Kidney glomerular epithelial cell (primary cell): ENCODE results near the gene CEP350.
"Not testable (repeated sequence)": the region's sequence is repeated elsewhere in the genome, so short reads cannot be mapped to it uniquely, and the experiment has no call there.

ENCODE experiments used
- DNase-seq: peaks from one replicate; lab custom pipeline; 2025; lab: John Stamatoyannopoulos, UW

CEP350 gene

DNA sequence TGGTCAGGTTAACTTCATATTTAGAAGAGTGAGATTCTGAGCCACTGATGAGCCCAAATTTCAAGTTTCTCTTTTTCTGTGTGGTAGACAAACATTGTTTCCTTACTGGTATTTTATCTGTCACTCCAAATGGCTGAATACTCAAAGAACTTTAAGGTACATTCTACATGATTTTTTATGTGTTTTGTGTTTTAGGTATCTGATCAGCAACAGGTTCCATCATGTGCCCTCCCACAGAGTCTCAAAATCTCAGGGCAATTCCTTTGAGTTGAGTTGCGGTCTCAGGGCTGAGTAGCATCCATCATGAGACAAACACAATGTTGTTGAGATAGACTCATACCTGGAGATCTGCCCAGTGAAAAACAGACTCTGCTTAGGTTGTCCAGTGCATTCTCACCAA is 14.7 kb upstream of the CEP350 start:
- DNase-seq: no peak

DNA sequence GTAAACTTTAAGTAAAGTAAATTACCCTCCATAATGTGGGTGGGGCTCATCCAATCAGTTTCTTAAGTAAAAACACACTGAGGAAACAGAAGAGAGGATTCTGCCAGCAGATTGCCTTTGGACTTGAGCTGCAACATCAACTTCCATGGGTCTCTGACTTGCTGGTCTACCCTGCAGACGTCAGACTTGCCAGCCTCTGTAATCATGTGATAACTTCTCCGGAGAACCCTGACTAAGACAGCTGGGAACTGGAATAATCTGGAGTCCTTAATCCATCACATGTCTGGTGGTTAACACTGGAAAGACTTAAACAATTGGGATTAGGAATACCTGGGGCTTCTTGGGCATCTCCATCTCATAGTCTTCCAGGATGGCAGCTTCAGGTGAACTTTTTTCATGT is 13.2 kb upstream of the CEP350 start:
- DNase-seq: no peak

DNA sequence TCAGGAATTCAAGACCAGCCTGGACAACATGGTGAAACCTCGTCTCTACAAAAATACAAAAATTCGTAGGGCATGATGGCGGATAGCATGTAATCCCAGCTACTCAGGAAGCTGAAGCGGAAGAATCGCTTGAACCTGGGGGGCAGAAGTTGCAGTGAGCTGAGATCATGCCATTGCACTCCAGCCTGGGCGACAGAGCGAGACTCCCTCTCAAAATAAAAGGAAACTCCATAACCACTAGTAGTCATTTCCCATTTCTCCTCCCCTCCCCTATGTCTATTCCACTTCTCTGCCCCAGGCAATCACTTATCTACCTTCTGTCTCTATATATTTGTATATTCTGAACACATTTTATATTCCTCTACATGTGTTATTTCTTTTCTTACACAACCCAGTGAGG is 4.0 kb upstream of the CEP350 start:
- no peak for DNase-seq

DNA sequence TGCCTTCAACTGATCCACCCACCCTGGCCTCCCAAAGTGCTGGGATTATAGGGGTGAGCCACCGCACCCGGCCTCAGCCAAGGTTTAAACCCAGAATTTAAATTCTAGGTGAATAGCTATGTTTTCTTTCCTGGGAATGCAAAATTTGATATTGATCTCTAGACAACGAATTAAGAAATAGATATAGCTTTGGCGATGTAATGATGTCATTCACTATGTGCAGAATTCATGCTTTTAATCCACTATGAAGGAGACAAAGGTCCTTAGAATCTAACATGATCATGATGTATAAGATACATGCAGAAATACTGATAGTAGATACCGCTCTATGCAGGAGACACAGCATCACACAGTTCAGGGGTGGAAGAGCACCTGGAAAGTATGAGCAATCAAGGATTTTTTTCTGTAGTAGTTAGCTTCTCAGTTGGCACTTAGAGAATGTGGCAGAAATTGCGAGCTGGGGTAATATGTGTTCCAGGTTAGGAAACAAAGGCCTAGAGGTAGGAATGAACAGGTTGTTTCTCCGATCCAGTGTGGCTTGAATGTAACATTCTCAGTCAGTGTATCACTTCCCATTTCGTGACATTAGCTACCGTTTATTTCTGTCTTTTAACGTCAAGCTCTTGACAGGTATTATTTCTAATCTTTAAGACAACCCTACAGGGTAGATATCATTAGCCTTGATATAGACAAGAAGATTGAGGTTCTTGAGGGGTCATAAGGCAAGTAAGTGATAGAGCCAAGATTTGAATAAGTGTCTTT is 3.0 kb upstream of the CEP350 start:
- no peak for DNase-seq

DNA sequence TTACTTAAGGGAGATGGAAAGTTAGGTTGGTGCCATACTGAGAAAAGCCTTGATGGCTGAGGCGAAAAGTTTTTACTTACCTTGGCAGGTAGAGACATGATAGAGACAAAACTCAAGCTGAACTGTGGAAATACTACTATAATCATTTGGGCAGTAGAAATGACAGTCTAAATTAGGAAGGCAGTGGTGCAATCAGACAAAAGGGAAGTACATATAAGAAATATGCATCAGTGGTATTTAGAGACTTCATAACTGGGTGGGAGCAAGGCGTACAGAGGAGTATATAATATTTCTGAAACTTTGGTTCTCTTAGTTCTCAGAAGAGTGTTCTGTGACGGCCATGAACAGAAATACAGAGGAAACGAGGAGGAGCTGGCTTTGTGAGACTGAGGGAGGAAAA is 2.4 kb upstream of the CEP350 start:
- no peak for DNase-seq

DNA sequence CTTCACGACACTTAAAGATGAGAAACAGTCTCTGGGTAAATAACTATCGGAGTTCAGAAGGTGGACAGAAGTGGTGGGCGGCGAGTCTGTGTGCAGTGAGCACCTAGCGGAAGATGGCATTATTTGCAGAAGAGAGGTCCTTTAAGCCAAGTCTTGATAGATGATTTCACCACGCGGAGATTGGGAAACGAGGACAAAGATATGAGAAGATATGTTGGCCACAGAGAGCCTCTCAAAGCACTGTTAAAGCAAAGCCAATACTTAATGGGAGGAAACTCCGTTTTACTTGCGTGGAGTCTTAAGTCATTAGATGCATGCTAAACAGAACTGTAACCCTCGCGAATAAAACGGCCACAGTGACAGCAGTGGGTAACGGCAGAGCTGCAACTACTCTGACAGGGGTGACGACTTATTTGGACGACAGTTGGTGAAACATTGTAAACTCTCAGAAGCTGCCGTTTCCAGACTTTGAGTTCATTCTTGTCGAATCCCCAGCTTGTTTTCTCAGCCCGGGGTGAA is 577 bp upstream of the CEP350 start:
- DNase-seq: peak; percentile 74

DNA sequence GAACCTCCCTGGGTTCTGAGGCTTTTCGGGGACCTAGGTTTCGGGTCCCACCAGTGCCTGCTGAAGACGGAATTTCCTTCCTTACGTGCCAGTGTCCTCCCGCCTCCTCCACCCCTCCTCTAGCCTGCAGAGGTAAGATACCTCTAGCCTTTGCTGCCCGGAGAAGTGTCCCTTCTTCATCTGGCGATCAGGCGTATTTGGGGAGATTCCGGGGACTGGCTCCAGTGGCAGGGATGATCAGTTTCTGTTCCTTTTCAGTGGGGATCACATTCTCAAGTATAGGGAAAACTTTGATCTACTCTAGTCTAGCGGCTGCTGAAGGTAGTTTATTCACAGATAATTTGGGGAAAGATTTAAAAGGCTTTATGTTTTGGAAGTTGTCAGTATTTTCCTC is 674 bp downstream of the CEP350 start:
- peak; percentile 19 for DNase-seq

DNA sequence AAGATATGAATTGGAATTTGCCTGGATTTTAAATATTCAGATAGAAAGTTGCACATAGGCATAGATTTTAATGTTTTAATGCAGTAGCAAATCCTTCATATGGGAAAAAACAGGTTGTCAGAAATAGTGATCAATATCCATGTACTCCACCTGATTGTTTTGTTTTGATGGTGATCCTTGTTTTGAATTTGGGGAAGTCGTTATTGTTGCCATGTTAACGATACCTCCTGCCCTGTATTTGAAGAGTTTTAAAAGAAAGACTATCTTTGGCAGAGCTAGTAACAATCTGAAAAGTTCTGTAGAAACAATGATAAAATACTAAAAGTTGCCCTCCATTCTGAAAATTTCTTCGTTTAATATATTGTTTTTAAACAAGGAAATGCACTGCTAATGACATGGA is 1.1 kb downstream of the CEP350 start:
- no peak for DNase-seq

DNA sequence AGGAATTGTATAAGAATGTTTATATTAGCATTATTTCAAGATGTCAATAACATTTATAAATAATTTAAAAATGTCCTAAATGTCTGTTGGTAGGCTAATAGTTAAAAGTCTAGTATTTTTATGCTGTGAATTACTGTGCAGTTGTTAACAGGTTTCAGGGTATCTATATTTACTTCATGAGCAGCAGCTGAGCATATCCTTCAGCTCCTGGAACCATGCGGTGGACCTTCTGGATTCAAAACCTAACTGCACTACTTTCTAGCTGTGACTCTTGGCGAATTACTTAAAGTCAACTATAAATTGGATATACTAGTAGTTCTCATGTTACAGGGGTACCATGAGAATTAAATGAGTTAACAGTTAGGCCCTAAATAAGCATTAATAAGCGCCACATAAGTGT is 3.7 kb downstream of the CEP350 start:
- no peak for DNase-seq

DNA sequence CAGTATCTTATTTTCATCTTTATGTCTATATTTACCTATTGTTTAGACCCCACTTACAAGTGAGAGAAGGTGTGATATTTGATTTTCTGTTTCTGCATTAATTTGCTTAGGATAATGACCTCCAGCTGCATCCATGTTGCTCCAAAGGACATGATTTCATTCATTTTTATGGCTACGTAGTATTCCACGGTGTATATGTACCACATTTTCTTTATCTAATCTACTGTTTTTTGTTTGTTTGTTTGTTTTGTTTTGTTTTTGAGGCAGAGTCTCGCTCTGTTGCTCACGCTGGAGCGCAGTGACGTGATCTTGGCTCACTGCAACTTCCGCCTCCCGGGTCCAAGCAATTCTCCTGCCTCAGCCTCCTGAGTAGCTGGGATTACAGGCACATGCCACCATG is 7.6 kb downstream of the CEP350 start:
- not testable (repeated sequence) for DNase-seq

DNA sequence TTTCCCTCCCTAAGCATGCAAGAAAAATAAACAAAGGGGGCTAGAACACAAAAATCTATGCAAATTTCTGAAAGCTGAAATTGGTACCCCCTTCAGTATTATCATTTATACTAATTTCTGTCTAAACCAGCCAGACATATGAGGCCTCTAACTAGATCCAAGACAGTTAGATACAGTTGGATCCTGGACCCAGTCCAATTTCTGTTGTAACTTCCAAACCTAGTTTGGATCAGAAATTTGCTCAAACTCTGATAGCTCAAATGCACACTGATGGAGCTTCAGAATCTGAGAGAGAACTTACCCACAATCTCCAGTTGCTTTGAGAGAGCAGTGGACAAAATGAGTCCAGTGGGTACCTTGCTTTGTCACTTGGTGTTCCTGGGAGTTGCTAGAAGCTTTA is 11.9 kb downstream of the CEP350 start:
- no peak for DNase-seq

DNA sequence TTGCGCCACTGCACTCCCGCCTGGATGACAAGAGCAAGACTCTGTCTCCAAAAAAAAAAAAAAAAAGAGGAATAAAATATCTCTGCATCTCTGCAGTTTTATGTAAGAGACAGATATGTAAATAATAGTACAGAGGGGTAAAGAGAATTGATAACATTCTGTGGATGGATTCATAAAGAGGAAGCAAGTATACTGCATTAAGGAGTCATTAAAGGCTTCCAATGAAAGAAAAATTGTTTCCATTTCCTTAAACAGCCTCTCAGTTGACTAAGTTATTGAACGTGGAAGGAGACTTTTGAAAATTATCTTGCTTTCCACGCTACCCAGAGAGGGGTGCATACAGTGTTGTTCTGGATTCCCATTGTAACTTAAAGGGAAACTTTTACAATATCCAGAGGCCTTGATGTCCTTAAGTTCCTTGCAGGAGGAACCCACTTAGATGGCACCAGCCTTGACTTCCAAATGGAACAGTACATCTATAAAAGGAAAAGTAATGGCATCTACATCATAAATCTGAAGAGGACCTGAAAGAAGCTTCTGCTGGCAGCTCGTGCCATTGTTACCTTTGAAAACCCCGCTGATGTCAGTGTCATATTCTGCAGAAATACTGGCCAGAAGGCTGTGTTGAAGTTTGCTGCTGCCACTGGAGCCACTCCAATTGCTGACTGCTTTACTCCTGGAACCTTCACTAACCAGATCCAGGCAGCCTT is 13.8 kb downstream of the CEP350 start:
- no peak for DNase-seq

DNA sequence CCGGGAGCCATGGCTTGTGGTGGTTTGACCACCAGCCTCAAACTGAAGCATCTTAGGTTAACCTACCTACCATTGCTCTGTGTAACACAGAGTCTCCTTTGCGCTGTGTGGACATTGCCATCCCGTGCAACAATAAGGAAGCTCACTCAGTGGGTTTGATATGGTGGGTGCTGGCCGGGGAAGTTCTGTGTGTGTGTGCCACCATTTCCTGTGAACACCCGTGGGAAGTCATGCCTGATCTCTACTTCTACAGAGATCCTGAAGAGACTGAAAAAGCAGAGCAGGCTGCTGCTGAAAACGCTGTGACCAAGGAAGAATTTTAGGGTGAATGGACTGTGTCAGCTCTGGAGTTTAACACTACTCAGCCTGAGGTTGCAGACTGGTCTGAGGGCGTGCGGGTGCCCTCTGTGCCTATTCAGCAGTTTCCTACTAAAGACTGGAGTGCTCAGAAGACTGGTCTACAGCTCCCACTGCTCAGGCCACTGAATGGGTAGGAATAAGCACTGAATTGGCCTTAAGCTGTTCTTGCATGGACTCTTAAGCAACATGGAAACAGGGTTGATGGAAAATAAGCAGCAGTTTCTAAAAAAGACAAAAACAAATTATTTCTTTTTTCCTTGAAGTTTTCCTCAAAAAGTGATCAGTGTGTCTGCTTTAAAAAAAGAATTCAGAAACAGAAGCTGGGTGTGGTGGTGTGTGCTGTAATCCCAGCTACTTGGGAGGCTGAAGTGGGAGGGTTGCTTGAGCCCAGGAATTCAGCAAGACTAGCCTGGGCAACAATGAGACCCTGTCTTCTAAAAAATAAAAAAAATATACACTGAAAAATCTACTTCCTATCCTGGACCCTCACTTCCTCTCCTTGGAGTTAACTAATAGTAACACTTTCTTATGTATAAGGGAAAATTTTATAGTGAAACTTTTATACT is 14.6 kb downstream of the CEP350 start:
- no peak for DNase-seq

DNA sequence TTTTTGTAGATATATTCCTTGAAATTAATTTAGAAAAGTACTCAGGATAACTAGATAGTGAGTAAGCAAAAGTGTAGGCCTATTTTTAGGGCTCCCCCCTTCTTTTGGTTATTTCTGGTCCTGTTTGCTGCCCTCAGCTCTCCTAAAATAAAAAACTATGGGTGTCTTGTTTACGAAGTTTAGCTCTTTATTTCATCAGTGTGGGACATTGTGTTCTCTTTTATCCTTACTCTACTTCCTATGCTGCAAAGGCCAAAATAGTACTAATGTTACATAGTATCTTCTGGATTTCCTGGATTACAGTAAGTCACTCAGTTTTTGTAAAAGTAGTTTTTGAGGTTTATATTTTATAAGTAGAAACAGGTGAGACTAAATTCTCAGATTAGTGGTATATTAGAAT is 15.4 kb downstream of the CEP350 start:
- no peak for DNase-seq

DNA sequence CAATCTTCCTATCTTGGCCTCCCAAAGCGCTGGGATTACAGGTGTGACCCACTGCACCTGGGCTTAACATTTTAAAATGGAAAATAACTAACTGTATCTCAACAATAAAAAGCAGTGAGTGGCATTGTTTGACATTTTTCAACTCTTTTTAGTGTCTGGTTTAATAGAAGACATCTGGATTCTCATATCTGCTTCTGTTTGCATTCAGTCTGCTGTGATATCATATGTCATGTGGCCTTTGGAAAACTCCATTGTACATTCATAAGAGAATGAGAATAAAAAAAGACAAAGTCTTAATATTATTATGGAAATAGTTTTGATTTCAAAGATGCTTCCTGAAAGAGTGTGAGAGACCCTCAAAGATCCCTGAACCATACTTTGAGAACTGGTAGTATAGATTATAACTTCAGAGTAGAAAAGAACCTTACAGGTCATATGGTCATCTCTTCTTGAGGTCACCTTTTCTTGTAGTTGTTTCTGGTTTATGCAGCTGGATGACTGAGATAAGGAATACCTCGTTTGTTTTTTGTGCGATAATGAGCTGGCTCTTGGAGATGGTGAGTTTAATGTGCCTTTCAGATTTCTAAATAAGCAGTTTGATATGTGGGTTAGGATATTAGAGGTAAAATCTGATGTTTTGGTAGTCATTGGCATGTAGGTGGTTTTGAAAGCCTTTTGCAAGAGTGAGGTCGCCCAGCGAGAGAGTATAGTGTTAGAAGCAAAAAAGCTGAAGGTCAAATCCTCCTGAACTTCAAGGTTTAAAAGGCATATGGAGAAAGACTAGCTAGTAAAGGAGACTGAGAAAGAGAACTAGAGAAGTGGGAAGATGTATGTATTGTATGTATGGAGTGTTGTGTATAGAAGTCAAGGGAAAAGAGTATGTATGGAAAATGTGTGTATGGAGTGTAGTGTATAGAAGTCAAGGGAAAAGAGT is 17.2 kb downstream of the CEP350 start:
- no peak for DNase-seq

DNA sequence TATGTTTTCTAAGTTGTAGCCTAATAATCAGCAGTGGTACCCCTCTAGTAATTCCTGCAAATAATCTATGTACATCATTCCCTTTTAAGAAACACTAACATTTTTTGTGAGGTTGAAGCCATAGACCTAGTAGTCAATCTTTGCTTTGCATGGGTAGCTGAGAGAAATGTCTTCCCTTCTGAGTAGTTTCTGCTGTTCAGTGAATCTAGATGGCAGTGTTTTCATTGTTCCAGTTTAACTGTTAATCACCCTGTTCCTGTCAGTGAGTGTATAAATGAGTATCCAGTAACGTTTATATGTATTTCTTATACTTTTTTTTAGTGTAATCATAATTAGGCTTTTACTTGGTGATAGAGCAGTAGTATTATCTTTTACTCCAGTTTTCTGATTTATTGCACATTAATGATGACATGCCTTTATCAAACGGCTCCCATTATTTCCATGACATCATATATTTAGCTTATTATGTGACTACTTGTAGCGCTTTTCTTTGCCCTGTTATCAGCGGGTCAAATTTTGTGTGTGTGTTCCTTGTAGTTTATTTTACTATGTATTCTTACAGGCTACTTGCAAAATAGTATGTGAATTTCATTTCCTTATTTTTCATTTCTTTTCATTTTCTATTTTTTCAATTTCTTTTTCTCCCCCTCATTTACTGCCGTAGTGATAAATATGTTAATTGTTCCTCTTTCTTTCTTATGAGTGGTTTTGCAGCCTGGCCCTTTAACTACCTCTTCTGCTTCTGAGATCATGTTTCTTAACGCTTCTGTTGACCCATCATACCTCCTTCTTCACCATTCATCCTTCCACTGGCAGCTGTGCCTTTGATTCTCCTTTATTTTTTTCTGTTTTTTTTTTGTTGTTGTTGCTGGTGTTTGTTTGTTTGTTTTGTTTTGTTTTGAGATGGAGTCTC is 18.8 kb downstream of the CEP350 start:
- DNase-seq: peak; percentile 72

DNA sequence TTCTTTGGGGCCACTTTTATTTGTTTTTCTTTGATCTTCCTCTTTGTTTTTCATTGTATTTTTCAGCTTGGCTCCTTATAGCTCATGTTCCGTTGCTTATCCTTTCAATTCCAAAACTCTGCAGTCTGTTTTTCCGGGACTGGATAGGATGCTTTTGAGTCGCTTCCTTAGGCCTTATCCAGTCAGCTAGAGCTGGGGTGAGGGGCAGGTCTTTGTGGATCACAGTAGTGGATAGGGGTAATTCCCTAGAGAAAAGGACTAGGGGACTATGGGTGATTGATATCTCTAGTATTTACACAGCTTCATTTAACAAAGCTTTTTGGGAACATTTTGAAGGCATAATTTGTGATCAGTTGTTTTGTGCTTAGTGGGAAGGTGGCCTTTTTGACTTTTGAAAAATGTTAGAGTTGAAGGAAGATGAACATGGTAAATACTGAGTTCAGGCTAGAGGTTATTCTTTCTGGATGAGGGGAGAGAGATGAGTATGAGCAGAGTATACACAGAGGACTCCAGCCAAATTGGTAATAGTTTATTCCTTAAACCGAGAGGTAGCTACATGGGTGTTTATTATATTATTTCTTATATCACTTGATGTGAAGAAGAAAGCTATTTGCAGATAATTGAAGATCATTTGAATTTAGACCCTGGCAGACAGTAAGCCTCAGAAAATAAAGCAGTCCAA is 22.5 kb downstream of the CEP350 start:
- DNase-seq: no peak

DNA sequence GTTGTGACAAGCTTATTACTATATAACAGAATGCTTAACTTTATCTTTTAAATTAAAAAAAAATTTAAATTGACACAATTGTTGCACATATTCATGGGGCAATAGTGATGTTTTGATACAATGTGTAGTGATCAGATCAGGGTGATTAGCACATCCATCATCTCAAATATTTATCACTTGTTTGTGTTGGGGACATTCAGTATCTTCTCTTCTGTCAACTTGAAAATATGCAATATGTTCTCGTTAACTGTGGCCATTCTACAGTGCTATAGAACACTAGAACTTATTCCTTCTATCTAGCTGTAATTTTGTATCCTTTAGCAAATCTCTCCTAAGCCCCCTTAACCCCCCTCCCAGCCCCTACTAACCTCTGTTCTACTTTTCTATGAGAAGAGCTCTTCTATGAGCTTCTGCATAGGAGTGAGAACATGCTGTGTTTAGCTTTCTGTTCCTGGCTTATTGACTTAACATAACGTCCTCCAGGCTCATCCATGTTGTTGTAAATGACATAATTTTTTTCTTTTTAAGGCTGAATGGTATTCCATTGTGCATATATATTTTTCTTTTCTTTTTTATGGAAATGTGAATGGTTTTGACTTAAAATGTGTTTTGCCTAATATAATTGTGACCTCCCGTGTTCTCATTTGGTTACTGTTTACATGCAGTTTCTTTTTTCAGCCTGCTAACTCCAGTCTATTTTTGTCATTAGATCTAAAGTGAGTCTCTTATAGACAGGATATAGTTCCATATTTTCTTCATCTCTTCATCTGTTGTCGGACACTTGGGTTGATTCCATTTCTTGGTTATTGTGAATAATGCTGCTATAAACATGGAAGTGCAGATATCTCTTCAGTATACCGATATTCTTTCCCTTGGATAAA is 23.8 kb downstream of the CEP350 start:
- DNase-seq: no peak

DNA sequence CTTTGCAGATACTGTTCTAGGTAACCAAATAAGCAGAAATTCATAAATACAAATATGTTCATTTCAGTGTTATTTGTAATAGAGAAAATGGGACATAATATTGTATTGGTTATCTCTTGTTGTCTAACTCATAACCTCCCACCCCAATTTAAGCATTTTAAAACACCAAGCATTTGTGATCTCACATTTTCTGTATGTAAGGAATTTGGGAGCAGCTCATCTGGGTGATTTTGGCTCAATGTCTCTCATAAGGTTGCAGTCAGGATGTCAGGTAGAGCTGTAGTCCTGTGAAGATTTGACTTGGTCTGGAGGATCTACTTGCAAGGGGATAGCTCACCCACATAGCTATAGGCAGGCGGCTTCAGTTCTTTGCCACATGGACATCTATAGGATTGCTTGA is 29.5 kb downstream of the CEP350 start:
- DNase-seq: no peak
